H9 (cell line): Measurements from ENCODE around the gene NPHP1. TPM values are rescaled to one million over a fixed set of nuclear protein-coding genes. Genes with fewer than 3 reads are reported as not detected.

Experiments used
- DNase-seq: peaks from one replicate; pipeline ENCODE4 v3.0.0-alpha.2; 2017
- H2AFZ ChIP-seq: one replicate; pipeline ENCODE4 v1.6.1; 2013; ENCODE audit warnings: mild to moderate bottlenecking, low read length, control low read depth, moderate library complexity
- H2AK5ac ChIP-seq: 2 replicates; pipeline ENCODE4 v1.6.1; 2013; ENCODE audit warnings: low read length, control low read depth, mixed read lengths; ENCODE audit not compliant: insufficient read length
- H2BK120ac ChIP-seq: one replicate; pipeline ENCODE4 v1.6.1; 2013; ENCODE audit warnings: low read depth, mild to moderate bottlenecking, low read length, control low read depth, inconsistent platforms; ENCODE audit not compliant: poor library complexity, severe bottlenecking
- H2BK12ac ChIP-seq: 2 replicates; pipeline ENCODE4 v1.6.1; 2013; ENCODE audit warnings: low read length, control low read depth, mixed read lengths, low read depth; ENCODE audit not compliant: insufficient read length
- H2BK15ac ChIP-seq: 2 replicates; pipeline ENCODE4 v1.6.1; 2013; ENCODE audit warnings: low read depth, low read length, control low read depth
- H2BK20ac ChIP-seq: one replicate; pipeline ENCODE4 v1.6.1; 2013; ENCODE audit warnings: low read depth, mild to moderate bottlenecking, low read length, control low read depth, inconsistent platforms; ENCODE audit not compliant: poor library complexity, severe bottlenecking
- H2BK5ac ChIP-seq: 2 replicates; pipeline ENCODE4 v1.6.1; 2013; ENCODE audit warnings: low read length, control low read depth, mixed read lengths; ENCODE audit not compliant: insufficient read length
- H3K14ac ChIP-seq: 2 replicates; pipeline ENCODE4 v1.6.1; 2013; ENCODE audit warnings: low read length, control low read depth; ENCODE audit not compliant: insufficient read depth
- H3K18ac ChIP-seq: 2 replicates; pipeline ENCODE4 v1.6.1; 2013; ENCODE audit warnings: low read depth, mild to moderate bottlenecking, mixed read lengths, low read length, control low read depth; ENCODE audit not compliant: insufficient read length
- H3K23ac ChIP-seq: 2 replicates; pipeline ENCODE4 v1.6.1; 2013; ENCODE audit warnings: low read length, control low read depth, mixed read lengths, low read depth; ENCODE audit not compliant: insufficient read length
- H3K23me2 ChIP-seq: 2 replicates; pipeline ENCODE4 v1.6.1; 2013; ENCODE audit warnings: low read depth, mild to moderate bottlenecking, mixed read lengths, low read length, control low read depth; ENCODE audit not compliant: insufficient read length, poor library complexity, severe bottlenecking
- H3K27ac ChIP-seq: 2 replicates; pipeline ENCODE4 v1.5.1; 2013; ENCODE audit warnings: low read length, control low read depth, mixed read lengths, low read depth; ENCODE audit not compliant: insufficient read length
- H3K27me3 ChIP-seq: 2 replicates; pipeline ENCODE4 v1.6.1; 2013; ENCODE audit warnings: low read length, control low read depth, inconsistent platforms; ENCODE audit not compliant: insufficient read depth
- H3K4ac ChIP-seq: 2 replicates; pipeline ENCODE4 v1.6.1; 2013; ENCODE audit warnings: low read depth, mild to moderate bottlenecking, control low read depth, inconsistent platforms, low read length, moderate library complexity
- H3K4me1 ChIP-seq: 2 replicates; pipeline ENCODE4 v1.6.1; 2013; ENCODE audit warnings: low read length, control low read depth, inconsistent platforms; ENCODE audit not compliant: insufficient read depth
- H3K4me2 ChIP-seq: 2 replicates; pipeline ENCODE4 v1.6.1; 2013; ENCODE audit warnings: low read length, control low read depth, mixed read lengths; ENCODE audit not compliant: insufficient read length, insufficient read depth
- H3K56ac ChIP-seq: 2 replicates; pipeline ENCODE4 v1.6.1; 2013; ENCODE audit warnings: low read depth, mild to moderate bottlenecking, mixed read lengths, low read length, control low read depth; ENCODE audit not compliant: insufficient read length
- H3K79me1 ChIP-seq: 2 replicates; pipeline ENCODE4 v1.6.1; 2013; ENCODE audit warnings: low read depth, mild to moderate bottlenecking, moderate library complexity, low read length, control low read depth, inconsistent platforms; ENCODE audit not compliant: insufficient read depth, poor library complexity, severe bottlenecking
- H3K79me2 ChIP-seq: 2 replicates; pipeline ENCODE4 v1.6.1; 2013; ENCODE audit warnings: low read length, control low read depth, inconsistent platforms; ENCODE audit not compliant: insufficient read depth
- H3K9ac ChIP-seq: 2 replicates; pipeline ENCODE4 v1.6.1; 2013; ENCODE audit warnings: low read length, control low read depth, mixed read lengths; ENCODE audit not compliant: insufficient read length; ENCODE audit errors: extremely low read depth
- H3K9me3 ChIP-seq: one replicate; pipeline ENCODE4 v1.6.1; 2013; ENCODE audit warnings: low read depth, low read length, inconsistent platforms; ENCODE audit not compliant: control insufficient read depth
- H3T11ph ChIP-seq: one replicate; pipeline ENCODE4 v1.6.1; 2013; ENCODE audit warnings: mild to moderate bottlenecking, low read length, control low read depth, inconsistent platforms
- H4K20me1 ChIP-seq: one replicate; pipeline ENCODE4 v1.6.1; 2013; ENCODE audit not compliant: control insufficient read depth, insufficient read length, insufficient read depth
- H4K5ac ChIP-seq: 2 replicates; pipeline ENCODE4 v1.6.1; 2013; ENCODE audit warnings: low read depth, mild to moderate bottlenecking, mixed read lengths, low read length, control low read depth; ENCODE audit not compliant: insufficient read length
- H4K8ac ChIP-seq: replicated peaks from 2 replicates; pipeline ENCODE4 v1.6.1; 2013; ENCODE audit warnings: low read length, control low read depth, mixed read lengths, low read depth; ENCODE audit not compliant: insufficient read length
- H4K91ac ChIP-seq: 2 replicates; pipeline ENCODE4 v1.6.1; 2013; ENCODE audit warnings: low read depth, mild to moderate bottlenecking, moderate library complexity, mixed read lengths, low read length, control low read depth; ENCODE audit not compliant: insufficient read length
- H3K27ac Mint-ChIP-seq, 3 experiments: 2 replicates in 2 of 3; 3 replicates in 1 of 3; pipeline ENCODE4 v1.8.0; 2020 to 2021; ENCODE audit warnings: mixed read lengths in 3 of 3, mild to moderate bottlenecking in 1 of 3, moderate library complexity in 1 of 3
- H3K27me3 Mint-ChIP-seq: 2 replicates; pipeline ENCODE4 v1.8.0; 2021; ENCODE audit warnings: low read depth, mild to moderate bottlenecking, moderate library complexity, mixed read lengths
- H3K36me3 Mint-ChIP-seq, 3 experiments: 2 replicates in 2 of 3; 3 replicates in 1 of 3; pipeline ENCODE4 v1.8.0; 2020 to 2021; ENCODE audit warnings: low read depth in 3 of 3, mixed read lengths in 3 of 3; ENCODE audit not compliant: insufficient read depth in 1 of 3
- H3K4me1 Mint-ChIP-seq, 2 experiments: 2 replicates each; pipeline ENCODE4 v1.8.0; 2020; ENCODE audit warnings: mixed read lengths in 2 of 2
- H3K4me3 Mint-ChIP-seq, 2 experiments: 2 replicates in 1 of 2; 3 replicates in 1 of 2; pipeline ENCODE4 v1.8.0; 2020 to 2021; ENCODE audit warnings: mild to moderate bottlenecking in 2 of 2, mixed read lengths in 2 of 2, moderate library complexity in 1 of 2
- H3K9me3 Mint-ChIP-seq, 2 experiments: 2 replicates in 1 of 2; 3 replicates in 1 of 2; pipeline ENCODE4 v1.8.0; 2020; ENCODE audit warnings: mild to moderate bottlenecking in 2 of 2, mixed read lengths in 2 of 2, moderate library complexity in 1 of 2
- CTCF ChIP-seq: fragments of 200-600 bp; sonication (generic); conservative IDR thresholded peaks from 3 replicates; pipeline ENCODE4 v1.8.0; 2021; ENCODE audit warnings: antibody characterized with exemption, mild to moderate bottlenecking
- total RNA-seq: library from RNA; stranded (reverse); gene quantifications from 2 replicates; pipeline ENCODE4 v1.2.1, GENCODE V29; 2021

NPHP1 gene
- total RNA-seq, 1 experiment from 2014 or later, result 2.1 TPM

GRCh38 chr2:110216803-110217202 lies 12.0 kb upstream of the NPHP1 start:
- Histone ChIP-seq H3K4me2 (no peak overlapping the region), H3K4me1 (no peaks in the 10 kb centered on the region), H3K23me2 (no peaks in the 10 kb centered on the region), H3K27me3 (no peaks in the 10 kb centered on the region), H3K27ac (no peak overlapping the region), H3K23ac (no peak overlapping the region), H2BK15ac (no peak overlapping the region), H2BK120ac (no peak overlapping the region), H2AFZ (no peak overlapping the region), H2BK12ac (no peak overlapping the region), H3K9ac (no peak overlapping the region), H4K91ac (no peak overlapping the region), H3K14ac (no peak overlapping the region), H2BK5ac (no peak overlapping the region), H3K79me2 (no peaks in the 10 kb centered on the region), H4K20me1 (no peaks in the 10 kb centered on the region), H4K5ac (no peak overlapping the region), H3T11ph (no peak overlapping the region), H3K4ac (no peak overlapping the region), H3K56ac (no peak overlapping the region), H2AK5ac (no peak overlapping the region), H4K8ac (no peak overlapping the region), H3K79me1 (no peaks in the 10 kb centered on the region), H3K18ac (no peak overlapping the region), H2BK20ac (no peak overlapping the region), H3K9me3 (peaks cover 14% of the 10 kb centered on the region)
- H3K36me3 Mint-ChIP-seq, result peaks cover 11 to 26% (median 13%) of the 10 kb centered on the region in 3 experiments
- no peak for TF ChIP-seq CTCF
- H3K9me3 Mint-ChIP-seq, result peaks cover 36 to 50% of the 10 kb centered on the region in 2 experiments
- DNase-seq, result no peak
- H3K27ac Mint-ChIP-seq, result no peak overlapping the region
- H3K4me1 Mint-ChIP-seq, result peaks cover 6 to 7% of the 10 kb centered on the region in 2 experiments
- H3K4me3 Mint-ChIP-seq, result no peak overlapping the region
- H3K27me3 Mint-ChIP-seq, result peaks cover 19% of the 10 kb centered on the region
